Tibial nerve (tissue), 4 donors: ENCODE data around the gene CDKN2A.

ENCODE experiments used
- EP300 ChIP-seq, 2 donors: sonication (generic); formaldehyde crosslinking; IDR thresholded peaks; one replicate each; pipeline ENCODE4 v1.6.1; 2017; ENCODE audit warnings: antibody characterized with exemption in 2 of 2, mild to moderate bottlenecking in 1 of 2
- TF ChIP-seq, protein P1 (sequence below), 5 experiments: fragments of 200-600 bp in 3 of 5; fragments of 450-650 bp in 2 of 5; sonication (generic) in 3 of 5; IDR thresholded peaks; one replicate each; pipeline ENCODE4 v1.5.1; 2016 to 2019; ENCODE audit warnings: antibody characterized with exemption in 5 of 5, mild to moderate bottlenecking in 3 of 5, moderate library complexity in 2 of 5

- TF ChIP-seq, protein P1, sequence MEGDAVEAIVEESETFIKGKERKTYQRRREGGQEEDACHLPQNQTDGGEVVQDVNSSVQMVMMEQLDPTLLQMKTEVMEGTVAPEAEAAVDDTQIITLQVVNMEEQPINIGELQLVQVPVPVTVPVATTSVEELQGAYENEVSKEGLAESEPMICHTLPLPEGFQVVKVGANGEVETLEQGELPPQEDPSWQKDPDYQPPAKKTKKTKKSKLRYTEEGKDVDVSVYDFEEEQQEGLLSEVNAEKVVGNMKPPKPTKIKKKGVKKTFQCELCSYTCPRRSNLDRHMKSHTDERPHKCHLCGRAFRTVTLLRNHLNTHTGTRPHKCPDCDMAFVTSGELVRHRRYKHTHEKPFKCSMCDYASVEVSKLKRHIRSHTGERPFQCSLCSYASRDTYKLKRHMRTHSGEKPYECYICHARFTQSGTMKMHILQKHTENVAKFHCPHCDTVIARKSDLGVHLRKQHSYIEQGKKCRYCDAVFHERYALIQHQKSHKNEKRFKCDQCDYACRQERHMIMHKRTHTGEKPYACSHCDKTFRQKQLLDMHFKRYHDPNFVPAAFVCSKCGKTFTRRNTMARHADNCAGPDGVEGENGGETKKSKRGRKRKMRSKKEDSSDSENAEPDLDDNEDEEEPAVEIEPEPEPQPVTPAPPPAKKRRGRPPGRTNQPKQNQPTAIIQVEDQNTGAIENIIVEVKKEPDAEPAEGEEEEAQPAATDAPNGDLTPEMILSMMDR (IDR thresholded peaks at IDR 0.05) = peak in 2 of 5 experiments; percentile 5 to 13
- no peak for TF ChIP-seq EP300 (IDR thresholded peaks at IDR 0.05)
These were observed 28.7 kb downstream of the CDKN2A start for GRCh38 chr9:21965401-21965951.
